Endodermal cell (in vitro differentiated cells): Measurements from ENCODE around the gene ARHGAP10. TPM values are rescaled to one million over a fixed set of nuclear protein-coding genes. Genes with fewer than 3 reads are reported as not detected.

Source experiments
- DNase-seq: peaks from one replicate; pipeline ENCODE4 v3.0.0-alpha.2; 2017
- H3K27ac ChIP-seq: 2 replicates; pipeline ENCODE4 v1.5.1; 2013; ENCODE audit warnings: mild to moderate bottlenecking, low read depth, low read length, moderate library complexity
- H3K27me3 ChIP-seq: 2 replicates; pipeline ENCODE4 v1.6.1; 2013; ENCODE audit warnings: mild to moderate bottlenecking, low read length, moderate library complexity; ENCODE audit not compliant: insufficient read depth, control insufficient read depth, poor library complexity, severe bottlenecking
- H3K36me3 ChIP-seq: 2 replicates; pipeline ENCODE4 v1.7.0; 2013; ENCODE audit warnings: mild to moderate bottlenecking, low read length, moderate library complexity; ENCODE audit not compliant: control insufficient read depth, insufficient read depth
- H3K4me1 ChIP-seq: one replicate; pipeline ENCODE4 v1.7.0; 2013; ENCODE audit warnings: low read length; ENCODE audit not compliant: control insufficient read depth, insufficient read depth
- H3K4me3 ChIP-seq: 2 replicates; pipeline ENCODE4 v1.5.1; 2013; ENCODE audit warnings: mild to moderate bottlenecking, low read length, moderate library complexity
- H3K9ac ChIP-seq: 2 replicates; pipeline ENCODE4 v1.6.1; 2013; ENCODE audit warnings: mild to moderate bottlenecking, low read length, moderate library complexity; ENCODE audit not compliant: poor library complexity, severe bottlenecking; ENCODE audit errors: extremely low read depth
- H3K9me3 ChIP-seq: 2 replicates; pipeline ENCODE4 v1.6.1; 2013; ENCODE audit warnings: mild to moderate bottlenecking, low read length, moderate library complexity; ENCODE audit not compliant: control insufficient read depth
- H3K27ac Mint-ChIP-seq: 2 replicates; pipeline ENCODE4 v1.8.0; 2020; ENCODE audit warnings: mixed read lengths
- H3K27me3 Mint-ChIP-seq: 2 replicates; pipeline ENCODE4 v1.8.0; 2021; ENCODE audit warnings: mild to moderate bottlenecking, mixed read lengths; ENCODE audit not compliant: insufficient read depth
- H3K36me3 Mint-ChIP-seq: 2 replicates; pipeline ENCODE4 v1.8.0; 2020; ENCODE audit warnings: low read depth, mixed read lengths
- H3K4me1 Mint-ChIP-seq: 2 replicates; pipeline ENCODE4 v1.8.0; 2020; ENCODE audit warnings: mixed read lengths
- H3K4me3 Mint-ChIP-seq: 2 replicates; pipeline ENCODE4 v1.8.0; 2020; ENCODE audit warnings: mild to moderate bottlenecking, moderate library complexity, mixed read lengths
- H3K9me3 Mint-ChIP-seq: 2 replicates; pipeline ENCODE4 v1.8.0; 2020; ENCODE audit warnings: mild to moderate bottlenecking, mixed read lengths
- WGBS, 2 experiments: methylation state at CpG; one replicate each; pipeline versions ENCODE4 v1.1.5 to v1.1.7; 2013; ENCODE audit warnings: missing lambda C conversion rate in 2 of 2, mixed read lengths in 1 of 2; ENCODE audit not compliant: insufficient coverage in 1 of 2, insufficient read length in 1 of 2; 5-methylcytosine and 5-hydroxymethylcytosine counted together
- total RNA-seq, 2 donors: library from RNA; stranded (reverse); fragmentation: NEBNext Ultra II Directional in 1 of 2; extraction: Animal tissue kit (Norgen Biotek cat#: 25700) in 1 of 2; gene quantifications; 2 replicates in 1 of 2; 3 replicates in 1 of 2; pipeline ENCODE4 v1.2.1, GENCODE V29; 2021
- TF ChIP-seq, protein P1 (sequence below): fragments of 200-600 bp; sonication (generic); conservative IDR thresholded peaks from 2 replicates; pipeline ENCODE4 v1.5.0; 2021; ENCODE audit warnings: antibody characterized with exemption, mild to moderate bottlenecking

The ARHGAP10 gene
- total RNA-seq, 2 donors from 2014 or later, result 9.1 to 11.8 TPM

DNA sequence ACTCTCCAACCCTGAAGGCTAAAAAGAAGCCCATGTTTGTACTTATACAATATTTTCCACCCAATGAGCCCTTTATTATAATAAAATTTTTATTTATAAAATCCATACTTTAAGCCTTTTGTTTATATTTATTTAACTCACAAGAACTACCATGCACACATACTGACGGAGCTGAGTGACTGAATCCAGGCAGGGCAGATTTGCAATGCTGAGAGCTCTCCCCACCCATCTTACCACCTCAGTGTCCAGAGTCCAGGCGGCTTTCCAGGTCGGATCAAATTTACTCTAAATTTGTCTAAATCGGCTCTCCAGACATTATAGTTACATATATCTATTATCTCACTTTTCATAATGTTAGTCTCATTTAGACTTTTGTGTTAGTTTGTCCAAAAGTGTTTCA lies 74.1 kb downstream of the ARHGAP10 start:
- 97% methylated on average over 4 of the region's 4 CpGs; no CpG with 5 or more reads in 1 of the 2 experiments for WGBS, 2 experiments
- Histone ChIP-seq H3K27ac (no peak overlapping the region), H3K4me1 (no peaks in the 10 kb centered on the region), H3K4me3 (no peak overlapping the region), H3K36me3 (no peaks in the 10 kb centered on the region), H3K9me3 (no peaks in the 10 kb centered on the region), H3K27me3 (no peaks in the 10 kb centered on the region), H3K9ac (no peak overlapping the region)
- Mint-ChIP-seq H3K4me3 (no peak overlapping the region), H3K27me3 (no peaks in the 10 kb centered on the region), H3K9me3 (no peaks in the 10 kb centered on the region), H3K36me3 (no peaks in the 10 kb centered on the region), H3K4me1 (peaks cover 11% of the 10 kb centered on the region), H3K27ac (no peak overlapping the region)
- TF ChIP-seq, protein P1, sequence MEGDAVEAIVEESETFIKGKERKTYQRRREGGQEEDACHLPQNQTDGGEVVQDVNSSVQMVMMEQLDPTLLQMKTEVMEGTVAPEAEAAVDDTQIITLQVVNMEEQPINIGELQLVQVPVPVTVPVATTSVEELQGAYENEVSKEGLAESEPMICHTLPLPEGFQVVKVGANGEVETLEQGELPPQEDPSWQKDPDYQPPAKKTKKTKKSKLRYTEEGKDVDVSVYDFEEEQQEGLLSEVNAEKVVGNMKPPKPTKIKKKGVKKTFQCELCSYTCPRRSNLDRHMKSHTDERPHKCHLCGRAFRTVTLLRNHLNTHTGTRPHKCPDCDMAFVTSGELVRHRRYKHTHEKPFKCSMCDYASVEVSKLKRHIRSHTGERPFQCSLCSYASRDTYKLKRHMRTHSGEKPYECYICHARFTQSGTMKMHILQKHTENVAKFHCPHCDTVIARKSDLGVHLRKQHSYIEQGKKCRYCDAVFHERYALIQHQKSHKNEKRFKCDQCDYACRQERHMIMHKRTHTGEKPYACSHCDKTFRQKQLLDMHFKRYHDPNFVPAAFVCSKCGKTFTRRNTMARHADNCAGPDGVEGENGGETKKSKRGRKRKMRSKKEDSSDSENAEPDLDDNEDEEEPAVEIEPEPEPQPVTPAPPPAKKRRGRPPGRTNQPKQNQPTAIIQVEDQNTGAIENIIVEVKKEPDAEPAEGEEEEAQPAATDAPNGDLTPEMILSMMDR, result no peak
- DNase-seq, result no peak

DNA sequence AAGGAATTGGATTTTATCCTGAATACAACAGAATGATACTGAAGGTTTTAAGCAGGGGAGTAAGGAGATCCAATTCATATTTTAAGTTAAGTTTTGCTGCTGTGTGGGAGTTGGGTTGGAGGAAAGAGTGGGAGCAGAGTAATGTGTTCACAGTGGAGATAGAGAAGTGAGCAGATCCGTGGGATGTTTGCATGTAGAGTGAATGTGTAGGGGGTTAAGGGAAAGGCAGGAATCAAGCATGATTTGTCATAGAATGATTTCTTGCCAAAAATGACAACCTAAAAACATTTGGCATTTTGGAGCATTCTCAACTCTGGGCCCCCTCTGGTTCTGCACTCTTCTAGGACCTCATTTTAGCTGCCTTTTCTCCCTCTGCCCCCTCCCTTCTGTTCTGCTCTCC lies 76.6 kb downstream of the ARHGAP10 start:
- no peaks in the 10 kb centered on the region for H3K9me3 Mint-ChIP-seq
- no peaks in the 10 kb centered on the region for H3K27me3 ChIP-seq
- no peak overlapping the region for H3K4me3 Mint-ChIP-seq
- no peak overlapping the region for H3K9ac ChIP-seq
- H3K36me3 ChIP-seq, result no peaks in the 10 kb centered on the region
- WGBS, 2 experiments, result 91 to 100% methylated on average over 1 of the region's 1 CpG
- H3K4me3 ChIP-seq, result no peak overlapping the region
- DNase-seq, result no peak
- TF ChIP-seq, protein P1, result no peak
- H3K27ac Mint-ChIP-seq, result no peak overlapping the region
- H3K4me1 Mint-ChIP-seq, result peaks cover 26% of the 10 kb centered on the region
- H3K27ac ChIP-seq, result no peak overlapping the region
- no peaks in the 10 kb centered on the region for H3K9me3 ChIP-seq
- H3K27me3 Mint-ChIP-seq, result no peaks in the 10 kb centered on the region
- H3K4me1 ChIP-seq, result peaks cover 3% of the 10 kb centered on the region
- H3K36me3 Mint-ChIP-seq, result no peaks in the 10 kb centered on the region

DNA sequence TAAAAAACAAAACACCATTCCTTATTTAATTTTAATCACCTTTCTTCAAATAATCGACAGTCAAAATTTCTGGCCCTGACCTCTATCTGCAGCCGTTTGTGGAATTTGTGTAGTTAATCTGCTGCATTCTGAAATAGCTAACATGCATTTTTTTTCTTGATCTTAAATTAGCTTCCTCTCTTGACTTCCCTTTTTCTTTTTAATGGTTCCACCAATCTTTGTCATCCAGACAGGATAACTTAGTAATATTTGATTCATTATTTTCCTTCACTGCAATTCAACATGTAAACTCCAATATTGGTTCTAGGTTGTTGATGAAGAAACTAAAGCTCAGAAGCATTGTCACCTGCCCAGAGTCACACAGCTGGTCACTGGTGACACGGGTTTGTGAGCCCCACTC lies 77.3 kb downstream of the ARHGAP10 start:
- no peaks in the 10 kb centered on the region for H3K9me3 ChIP-seq
- no peak overlapping the region for H3K9ac ChIP-seq
- no peak for DNase-seq
- no peak overlapping the region for H3K27ac ChIP-seq
- no peak overlapping the region for H3K4me3 ChIP-seq
- Mint-ChIP-seq H3K4me1 (peaks cover 32% of the 10 kb centered on the region), H3K36me3 (no peaks in the 10 kb centered on the region), H3K27ac (no peak overlapping the region), H3K4me3 (no peak overlapping the region), H3K9me3 (no peaks in the 10 kb centered on the region), H3K27me3 (no peaks in the 10 kb centered on the region)
- no peaks in the 10 kb centered on the region for H3K36me3 ChIP-seq
- no peaks in the 10 kb centered on the region for H3K27me3 ChIP-seq
- WGBS, 2 experiments, result 99 to 100% methylated on average over 2 to 3 of the region's 3 CpGs
- peaks cover 3% of the 10 kb centered on the region for H3K4me1 ChIP-seq
- TF ChIP-seq, protein P1, result no peak
